ENCODE measurements around the gene AKAP13.
"Not testable (repeated sequence)": the region's sequence is repeated elsewhere in the genome, so short reads cannot be mapped to it uniquely, and the experiment has no call there.

Gene AKAP13, protein sequence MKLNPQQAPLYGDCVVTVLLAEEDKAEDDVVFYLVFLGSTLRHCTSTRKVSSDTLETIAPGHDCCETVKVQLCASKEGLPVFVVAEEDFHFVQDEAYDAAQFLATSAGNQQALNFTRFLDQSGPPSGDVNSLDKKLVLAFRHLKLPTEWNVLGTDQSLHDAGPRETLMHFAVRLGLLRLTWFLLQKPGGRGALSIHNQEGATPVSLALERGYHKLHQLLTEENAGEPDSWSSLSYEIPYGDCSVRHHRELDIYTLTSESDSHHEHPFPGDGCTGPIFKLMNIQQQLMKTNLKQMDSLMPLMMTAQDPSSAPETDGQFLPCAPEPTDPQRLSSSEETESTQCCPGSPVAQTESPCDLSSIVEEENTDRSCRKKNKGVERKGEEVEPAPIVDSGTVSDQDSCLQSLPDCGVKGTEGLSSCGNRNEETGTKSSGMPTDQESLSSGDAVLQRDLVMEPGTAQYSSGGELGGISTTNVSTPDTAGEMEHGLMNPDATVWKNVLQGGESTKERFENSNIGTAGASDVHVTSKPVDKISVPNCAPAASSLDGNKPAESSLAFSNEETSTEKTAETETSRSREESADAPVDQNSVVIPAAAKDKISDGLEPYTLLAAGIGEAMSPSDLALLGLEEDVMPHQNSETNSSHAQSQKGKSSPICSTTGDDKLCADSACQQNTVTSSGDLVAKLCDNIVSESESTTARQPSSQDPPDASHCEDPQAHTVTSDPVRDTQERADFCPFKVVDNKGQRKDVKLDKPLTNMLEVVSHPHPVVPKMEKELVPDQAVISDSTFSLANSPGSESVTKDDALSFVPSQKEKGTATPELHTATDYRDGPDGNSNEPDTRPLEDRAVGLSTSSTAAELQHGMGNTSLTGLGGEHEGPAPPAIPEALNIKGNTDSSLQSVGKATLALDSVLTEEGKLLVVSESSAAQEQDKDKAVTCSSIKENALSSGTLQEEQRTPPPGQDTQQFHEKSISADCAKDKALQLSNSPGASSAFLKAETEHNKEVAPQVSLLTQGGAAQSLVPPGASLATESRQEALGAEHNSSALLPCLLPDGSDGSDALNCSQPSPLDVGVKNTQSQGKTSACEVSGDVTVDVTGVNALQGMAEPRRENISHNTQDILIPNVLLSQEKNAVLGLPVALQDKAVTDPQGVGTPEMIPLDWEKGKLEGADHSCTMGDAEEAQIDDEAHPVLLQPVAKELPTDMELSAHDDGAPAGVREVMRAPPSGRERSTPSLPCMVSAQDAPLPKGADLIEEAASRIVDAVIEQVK (N-terminal part only)
- 231 to 540 (median 323) reads per million in 18 experiments for total RNA-seq

DNA sequence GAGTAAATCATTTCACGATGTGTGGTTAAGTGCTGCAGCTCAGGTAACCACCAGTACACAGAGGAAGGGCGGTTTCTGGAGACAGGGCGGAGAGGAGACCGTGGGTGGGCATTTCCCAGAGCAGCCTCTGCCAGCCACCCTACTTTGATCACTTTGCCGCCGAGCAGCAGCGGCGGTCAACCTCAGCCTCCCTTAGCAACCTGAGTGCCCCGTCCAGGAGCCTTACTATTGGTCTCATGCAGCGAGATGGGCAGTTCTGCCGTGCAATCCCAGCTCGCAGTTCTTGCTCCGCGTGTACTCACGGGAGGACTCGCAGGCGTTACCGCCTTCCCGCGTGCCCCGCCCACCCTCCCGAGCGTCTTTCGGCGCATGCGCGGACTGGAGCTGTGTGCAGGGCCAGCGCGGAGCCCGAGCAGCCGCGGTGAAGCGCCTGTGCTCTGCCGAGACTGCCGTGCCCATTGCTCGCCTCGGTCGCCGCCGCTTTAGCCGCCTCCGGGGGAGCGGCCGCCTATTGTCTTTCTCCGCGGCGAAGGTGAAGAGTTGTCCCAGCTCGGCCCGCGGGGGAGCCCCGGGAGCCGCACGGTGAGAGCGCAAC lies at the start of gene AKAP13:
AKAP13 (plus strand) TSS at position 387 of the 595 bp plus-strand sequence. CDS start 105,118 bp downstream, outside the sequence.
- peak; percentile 99 for DNase-seq

DNA sequence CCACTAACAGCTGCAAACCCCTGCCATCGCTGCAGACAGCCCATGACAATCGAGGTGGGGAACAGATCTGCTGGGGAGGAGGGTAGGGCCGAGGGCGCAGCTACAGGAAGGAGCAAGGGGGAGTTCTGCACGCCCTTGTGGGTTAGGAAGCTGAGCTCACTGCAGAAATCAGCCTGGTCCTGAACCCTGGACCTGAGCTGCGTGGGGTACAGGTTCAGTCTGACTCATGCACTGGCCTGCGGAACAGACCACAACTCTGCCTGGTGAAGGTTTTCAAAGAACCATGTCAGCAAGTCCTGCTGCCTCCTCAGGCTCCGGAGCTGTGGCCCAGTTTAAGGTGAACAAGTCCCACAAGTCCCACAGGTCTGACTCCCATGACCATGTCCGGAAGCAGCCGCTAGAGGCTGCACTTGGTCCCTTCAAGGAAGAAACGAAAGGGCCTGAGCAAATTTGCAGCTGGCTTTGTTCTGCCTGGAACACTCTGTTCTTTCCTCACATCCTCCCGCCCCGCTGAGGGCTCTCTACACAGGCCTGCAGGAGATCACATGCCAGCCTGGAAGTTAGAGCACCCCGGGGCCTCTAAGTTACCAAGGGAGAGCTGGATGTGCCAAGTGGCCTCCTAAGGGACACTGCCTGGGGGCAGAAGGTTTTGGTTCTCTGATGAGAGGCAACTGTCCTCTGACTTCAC lies 49.4 kb upstream of the AKAP13 start:
- DNase-seq, result peak; percentile 70 to 74

DNA sequence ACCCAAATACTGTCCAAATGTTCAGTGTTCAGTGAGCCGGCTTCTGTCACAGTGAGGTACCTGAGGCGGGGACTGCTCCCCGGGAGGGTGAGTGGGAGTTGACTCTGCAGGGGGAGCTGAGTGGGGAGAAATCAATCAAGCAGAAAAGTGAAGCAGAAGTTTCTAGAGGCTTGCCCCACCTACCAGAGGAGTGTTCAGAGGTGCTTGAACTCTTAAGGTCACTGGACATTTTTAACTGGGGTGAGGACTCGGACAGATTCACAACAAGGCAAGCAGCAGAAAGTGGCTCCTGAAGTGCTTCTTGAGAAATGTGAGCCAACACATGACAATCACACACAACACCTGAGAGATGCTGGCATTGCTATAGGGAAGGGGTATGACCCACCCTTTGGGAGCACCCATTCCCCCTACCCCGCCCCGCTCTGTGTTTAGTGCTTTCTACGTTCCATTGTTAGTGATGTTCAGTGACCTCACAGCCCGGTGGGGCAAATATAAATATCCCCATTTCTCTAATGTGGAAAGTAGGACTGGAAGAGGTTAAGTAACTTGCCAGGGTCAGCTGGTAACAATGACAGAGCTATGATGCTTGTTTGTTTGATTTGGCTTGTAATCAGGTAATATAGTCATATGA lies 48.6 kb upstream of the AKAP13 start:
- no peak for DNase-seq

DNA sequence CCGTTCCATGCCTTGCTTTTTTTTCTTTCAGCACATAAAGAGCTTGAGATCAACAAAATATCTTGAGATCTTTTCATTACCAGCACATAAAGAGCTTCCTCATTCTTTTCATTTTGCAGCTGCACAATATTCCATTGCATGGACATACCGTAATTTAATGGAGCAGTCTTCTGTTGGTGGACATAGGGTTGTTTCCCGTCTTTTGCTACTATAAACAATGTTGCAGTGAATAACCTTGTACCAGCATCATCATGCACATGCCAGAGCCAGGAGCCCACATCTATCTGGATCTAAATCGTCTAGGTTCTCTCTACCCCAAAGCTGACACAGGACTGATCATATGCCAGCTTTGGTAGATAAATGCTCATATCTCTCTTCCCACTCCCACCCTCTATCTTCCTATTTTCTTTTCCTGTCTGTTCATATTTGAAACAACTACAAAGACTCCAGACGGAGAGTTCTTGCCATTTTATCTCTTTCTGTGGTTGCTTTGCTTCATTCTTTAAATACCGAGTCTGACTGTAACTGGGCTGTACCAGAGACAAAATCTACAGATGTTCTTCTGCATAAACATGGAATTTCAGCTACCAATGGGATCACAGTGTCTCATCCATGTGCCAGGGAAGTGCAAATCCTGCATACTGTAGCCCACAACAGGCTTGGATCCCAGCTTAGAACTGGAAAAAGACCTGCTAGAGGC lies 47.1 kb upstream of the AKAP13 start:
- no peak for DNase-seq

DNA sequence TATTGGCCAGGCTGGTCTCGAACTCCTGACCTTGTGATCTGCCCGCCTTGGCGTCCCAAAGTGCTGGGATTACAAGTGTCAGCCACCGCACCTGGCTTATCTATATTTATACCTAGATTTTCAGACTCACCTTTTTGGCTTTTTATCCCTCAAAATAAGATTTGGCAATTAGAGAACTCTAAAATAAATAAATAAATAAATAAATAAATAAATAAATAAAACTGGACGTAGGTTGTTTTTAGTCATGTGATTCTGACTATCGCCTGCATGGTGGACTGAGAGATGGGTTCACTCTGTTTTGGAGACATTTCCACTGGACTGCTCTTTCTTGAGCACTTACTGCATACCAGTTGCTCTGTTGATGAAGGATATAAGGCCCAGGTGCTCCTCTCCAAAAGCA lies 46.2 kb upstream of the AKAP13 start:
- no peak for DNase-seq

DNA sequence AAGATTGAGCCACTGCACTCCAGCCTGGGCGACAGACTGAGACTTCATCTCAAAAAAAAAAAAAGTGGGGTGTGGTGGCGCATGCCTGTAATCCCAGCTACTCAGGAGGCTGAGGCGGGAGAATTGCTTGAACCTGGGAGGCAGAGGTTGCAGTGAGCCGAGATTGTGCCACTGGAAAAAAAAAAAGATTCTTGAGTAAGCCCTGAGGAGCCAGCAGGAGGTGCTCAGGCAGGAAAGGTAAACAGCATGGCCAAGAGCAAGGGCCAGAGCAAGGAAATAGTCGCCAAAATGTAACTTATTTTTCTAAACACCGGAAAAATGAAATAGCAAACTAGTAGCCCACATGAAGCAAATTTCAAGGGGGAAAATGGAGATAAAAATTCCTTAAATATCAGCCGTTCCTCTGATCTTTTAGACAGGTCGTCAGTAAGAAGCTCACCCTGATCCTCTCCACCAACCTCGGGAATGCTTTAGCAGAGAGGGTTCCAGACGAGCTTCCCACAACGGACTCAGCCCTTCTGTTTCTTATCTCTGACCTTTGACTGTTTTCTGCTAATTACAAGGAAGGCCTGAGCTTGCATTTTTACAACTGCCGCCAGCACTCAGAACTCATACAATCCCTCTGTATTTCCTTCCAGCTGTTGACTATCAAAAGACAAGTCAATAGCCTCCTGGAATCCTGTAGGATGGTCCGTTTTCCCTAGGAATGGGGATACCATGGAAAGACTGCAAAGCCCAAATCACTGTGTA lies 45.0 kb upstream of the AKAP13 start:
- DNase-seq, result no peak

DNA sequence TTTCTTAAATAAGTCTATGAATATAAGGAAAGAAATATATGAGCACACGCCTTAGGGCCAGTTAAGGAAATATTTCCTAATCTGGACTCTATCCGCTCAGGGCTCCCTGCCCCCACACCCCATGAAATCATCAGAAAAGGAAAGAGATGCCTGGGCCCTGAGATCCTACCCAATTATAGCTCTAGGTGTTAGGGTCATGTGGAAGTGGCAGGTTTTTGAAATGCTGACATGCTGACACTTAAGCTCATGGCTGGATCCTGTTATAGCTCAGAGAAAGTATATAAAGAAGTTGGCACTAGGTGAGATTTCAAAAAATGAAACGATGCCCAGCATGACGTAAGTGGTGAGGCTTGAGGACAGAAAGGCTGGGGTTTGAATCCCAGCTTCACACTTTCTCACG lies 43.5 kb upstream of the AKAP13 start:
- no peak for DNase-seq

DNA sequence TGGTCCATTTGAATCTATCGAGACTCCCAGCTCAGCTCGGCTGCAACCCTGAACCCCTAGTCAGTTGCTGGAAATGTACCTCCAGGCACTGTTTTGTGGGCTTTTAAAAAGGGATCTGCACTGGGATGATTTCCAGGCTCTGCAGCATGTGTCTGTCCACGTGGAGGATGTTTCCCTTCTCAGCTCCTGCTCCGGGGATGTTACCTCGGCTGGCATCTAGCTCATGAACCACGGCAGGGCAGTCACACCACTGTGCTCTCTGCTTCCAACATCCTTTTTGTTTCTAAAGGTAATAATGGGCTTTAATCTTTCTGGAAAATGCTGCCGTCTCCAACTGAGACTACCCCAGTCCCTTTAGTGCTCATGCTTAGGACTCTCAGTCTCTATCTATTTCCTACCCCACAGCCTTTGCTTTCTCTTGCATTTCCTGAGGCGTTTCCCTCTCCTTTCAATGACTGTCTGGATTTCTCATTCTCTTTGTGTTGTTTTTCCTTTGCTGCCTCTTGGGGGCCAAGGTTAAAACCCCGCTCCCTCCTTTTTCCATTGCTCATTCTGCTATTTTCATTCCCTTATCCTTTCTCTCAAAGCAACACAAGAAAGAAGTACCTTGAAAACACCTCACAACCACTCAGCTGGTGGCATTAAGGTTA lies 42.9 kb upstream of the AKAP13 start:
- DNase-seq, result no peak

DNA sequence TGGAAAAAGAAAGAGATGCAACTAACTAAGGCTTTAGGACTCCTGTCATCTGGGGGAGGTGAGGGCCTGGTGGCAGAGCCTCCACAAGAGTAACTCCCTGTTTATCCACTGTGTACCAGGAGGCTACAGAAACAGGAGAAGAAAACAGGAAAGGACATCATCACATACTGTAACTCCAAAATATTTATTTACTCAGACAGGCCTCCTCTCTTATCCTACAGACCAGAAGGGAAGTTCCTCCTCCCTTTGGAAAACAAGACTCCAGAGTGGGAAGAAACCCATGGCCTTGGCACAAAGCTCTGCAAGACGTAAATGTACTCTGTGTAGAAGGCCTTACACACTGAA lies 40.1 kb upstream of the AKAP13 start:
- no peak for DNase-seq

DNA sequence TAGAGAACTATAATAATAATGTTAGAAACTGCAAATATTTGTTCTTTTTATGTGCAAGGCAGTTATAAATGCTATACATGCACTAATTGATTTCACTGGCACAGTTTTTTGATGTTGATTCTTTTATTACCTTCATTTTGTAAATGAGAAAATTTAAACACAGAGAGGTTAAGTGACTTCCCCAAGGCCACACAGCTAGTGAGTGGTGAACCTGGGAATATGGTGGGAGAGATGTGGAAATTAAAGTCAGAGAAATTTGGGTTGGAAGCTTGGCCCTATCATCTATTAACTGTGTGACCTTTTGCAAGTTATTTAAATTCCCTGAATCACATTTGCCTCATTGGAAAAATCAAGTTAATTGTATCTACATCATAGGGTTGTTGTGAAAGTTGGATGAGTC lies 39.6 kb upstream of the AKAP13 start:
- DNase-seq, result no peak

DNA sequence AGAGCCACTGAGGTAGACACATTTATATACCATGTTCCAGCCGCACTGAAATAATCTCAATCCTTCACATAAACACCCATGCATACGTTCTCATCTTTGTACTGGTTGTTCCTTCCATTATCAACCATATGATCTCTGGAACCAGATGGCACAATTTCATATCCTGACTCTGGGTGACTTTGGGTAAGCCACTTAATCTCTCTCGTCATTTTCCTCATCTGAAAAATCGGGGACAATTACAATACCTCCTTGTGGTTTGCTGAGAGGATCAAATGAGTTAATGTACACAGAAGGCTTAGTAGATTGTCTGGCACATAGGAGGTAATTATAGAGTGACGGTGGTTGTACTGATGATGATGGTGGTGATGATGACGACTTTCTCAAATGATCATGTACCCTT lies 38.2 kb upstream of the AKAP13 start:
- not testable (repeated sequence) for DNase-seq

DNA sequence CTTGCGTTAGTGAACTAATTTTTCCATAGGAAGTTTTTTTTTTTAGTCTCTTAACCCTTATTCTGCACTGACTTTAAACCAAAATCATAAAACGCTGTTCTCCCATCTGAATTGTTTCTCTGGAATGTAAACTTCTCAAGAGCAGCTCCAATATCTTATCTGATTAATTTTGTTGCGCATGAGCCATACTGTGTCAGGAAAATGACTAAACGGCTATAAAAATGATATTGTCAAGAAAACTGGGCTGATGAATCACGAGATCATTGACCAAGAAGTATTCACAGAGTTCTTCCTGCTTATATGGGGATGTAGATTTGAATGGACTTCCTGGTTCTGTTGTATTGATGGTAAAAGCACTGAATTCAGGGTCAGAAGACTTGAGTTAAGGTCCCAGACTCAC lies 37.0 kb upstream of the AKAP13 start:
- DNase-seq, result peak; percentile 51 to 54

DNA sequence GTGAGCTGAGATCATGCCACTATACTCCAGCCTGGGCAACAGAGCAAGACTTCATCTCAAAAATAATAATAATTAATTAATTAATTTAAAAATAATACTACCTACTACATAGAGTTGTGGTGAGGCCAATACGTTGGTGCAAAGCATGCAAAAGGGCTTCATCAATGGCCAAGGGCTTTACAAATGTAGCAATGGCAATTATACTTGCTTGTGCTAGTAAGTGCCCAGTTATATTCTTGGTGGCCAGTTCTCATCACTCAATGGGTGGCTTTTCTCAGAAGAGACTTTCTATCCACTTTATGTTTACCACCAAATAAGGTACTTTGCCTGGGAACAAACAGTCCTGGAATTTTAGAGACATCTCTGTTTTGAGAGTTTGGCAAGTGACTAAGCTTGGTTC lies 36.2 kb upstream of the AKAP13 start:
- DNase-seq, result not testable (repeated sequence)

DNA sequence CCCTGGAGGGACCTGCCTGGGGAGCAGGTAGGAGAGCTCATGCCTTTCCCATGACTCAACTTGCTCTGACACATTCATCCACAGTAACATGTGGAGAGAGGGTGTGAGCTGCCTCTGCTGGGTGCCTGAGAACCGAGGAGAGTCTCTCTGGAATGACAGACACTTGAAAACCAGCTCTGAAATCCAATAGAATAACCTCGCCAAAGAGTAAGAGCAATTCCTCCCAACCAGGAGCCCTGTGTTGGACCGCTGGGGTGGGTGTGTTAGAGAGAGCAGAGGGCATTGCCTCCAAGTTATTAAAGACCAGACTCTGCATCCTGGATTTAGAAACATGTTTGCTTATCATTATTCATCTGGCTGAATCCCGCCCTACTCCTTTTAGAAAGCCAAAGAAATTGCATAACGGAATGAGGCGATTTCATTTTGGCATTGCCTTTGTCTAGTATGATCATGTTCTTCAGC lies 35.7 kb upstream of the AKAP13 start:
- not testable (repeated sequence) for DNase-seq

DNA sequence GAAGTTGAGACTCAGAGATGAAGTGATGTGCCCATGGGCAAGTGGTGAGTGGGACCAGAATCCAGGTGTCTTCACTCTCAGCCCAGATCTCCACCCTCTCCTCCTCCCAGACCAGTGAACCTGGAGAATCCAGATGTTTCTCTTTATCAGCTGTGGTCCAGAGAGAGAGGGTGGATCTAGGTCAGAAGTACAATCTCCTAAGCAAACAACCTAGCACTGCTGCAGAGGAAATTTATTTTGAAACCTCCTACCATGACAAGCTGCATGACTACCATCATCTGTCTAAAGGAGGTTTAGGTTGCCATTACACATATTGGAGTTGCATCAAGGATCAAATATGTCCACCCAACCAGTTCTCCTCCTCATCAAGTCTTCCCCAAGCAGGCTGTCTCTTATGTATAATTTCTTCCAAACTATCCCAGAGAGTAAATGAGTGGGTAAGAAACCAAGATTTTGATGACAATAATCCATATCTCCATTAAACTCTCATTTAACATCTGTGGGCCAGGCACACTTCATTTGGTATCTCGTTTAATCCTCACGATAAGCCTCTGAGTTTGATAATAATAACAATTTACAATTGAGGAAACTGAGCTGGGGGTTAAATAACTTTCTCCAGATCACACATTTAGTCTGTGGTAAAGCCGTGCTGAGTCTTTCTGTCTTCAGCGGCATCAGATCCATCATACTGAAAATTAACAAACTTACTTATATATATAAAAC lies 35.0 kb upstream of the AKAP13 start:
- DNase-seq, result not testable (repeated sequence)

DNA sequence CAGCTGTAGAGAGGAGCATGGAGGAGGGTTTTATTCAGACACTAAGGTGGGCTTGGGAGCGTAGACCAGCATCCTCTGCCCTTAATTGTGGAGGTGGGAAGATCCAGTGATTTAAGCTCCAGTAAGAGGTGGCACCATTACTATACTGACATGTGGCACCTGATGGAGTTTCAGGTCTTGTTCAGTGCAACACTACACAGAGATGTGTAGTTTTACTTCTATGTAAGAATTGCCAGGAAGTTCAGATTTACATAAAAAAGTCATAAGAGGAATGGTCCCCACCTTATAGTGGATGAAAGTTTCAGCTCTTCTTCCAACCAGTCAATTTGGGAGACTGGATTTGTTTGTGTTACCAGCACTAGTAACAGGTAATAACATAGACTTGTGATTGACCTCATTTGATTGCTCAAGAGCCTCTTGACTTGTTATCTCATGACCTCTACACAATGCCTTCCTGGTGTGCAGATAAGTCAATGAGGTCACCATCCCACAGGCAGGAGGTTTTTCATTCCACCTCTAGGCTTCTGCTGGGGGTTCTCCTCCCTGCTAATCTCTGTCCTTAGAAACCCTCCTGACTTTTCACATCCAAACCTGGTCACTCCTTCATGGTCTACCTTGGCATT lies 33.8 kb upstream of the AKAP13 start:
- peak; percentile 5 to 23 for DNase-seq

DNA sequence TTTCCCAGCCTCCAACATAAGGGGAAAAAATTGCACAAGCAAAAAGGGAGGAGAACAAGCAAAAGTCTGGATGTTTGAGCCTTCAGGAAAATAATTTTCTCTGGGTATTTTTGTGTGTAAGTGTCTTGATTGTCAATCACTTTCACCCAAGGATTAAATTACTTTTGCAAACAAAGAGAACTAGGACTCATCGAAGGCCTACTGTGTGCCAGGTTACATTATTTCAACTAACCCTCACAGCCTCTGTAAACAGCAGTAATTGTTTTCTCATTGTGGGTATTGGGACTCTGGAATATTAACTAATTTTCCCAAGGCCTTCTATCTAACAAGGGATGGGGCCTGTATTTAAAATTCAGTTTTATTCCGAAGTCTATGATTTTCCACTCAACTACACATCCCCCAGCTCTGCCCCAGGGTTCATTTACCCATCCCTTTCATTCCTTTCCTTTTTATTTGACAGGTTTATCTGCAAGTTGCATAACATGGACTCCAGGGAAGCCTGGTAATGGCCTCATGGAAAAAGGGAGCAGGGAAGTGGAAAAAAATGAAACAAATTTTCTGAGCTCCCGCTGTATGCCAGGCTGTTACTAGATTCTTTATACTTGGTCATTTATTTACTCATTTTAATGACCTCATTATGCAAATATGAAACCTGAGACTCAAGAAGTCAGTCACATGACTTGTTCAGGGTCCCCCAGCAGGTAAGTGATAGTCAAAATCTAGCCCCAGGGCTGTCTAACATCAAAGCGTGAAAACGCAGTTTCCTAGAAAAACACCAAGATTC lies 32.9 kb upstream of the AKAP13 start:
- not testable (repeated sequence) for DNase-seq
